A673 (cell line): ENCODE measurements around the gene KRT74. TPM values are rescaled to one million over a fixed set of nuclear protein-coding genes. Genes with fewer than 3 reads are reported as not detected.
A peak's percentile ranks its signal among the peaks of the same experiment; 100 is the strongest.

ENCODE experiments used
- BruUV-seq: library from RNA; stranded (reverse); fragments of 400-500 nt; replicated peaks from 2 replicates; lab custom pipeline; 2021; lab: Mats Ljungman, UMichigan
- CTCF ChIA-PET: fragments of 300-600 bp; sonication (Branson Sonifier 250); formaldehyde crosslinking; loops from one replicate; lab custom pipeline; 2022; ENCODE audit warnings: antibody characterized with exemption; lab: Charles Lee
- POLR2A ChIA-PET: fragments of 300-600 bp; sonication (Branson Sonifier 250); formaldehyde crosslinking; loops from one replicate; lab custom pipeline; 2022; ENCODE audit warnings: antibody characterized with exemption; ENCODE audit not compliant: low non-redundant PET; lab: Charles Lee
- DNase-seq: peaks from one replicate; pipeline ENCODE4 v3.0.0-alpha.2; 2015; ENCODE audit warnings: low spot score
- H3K27ac ChIP-seq: fragments of 200-600 bp; sonication (generic); 2 replicates; pipeline ENCODE4 v1.5.1; 2016; ENCODE audit warnings: mixed run types, low read depth, mild to moderate bottlenecking, mixed read lengths, antibody characterized with exemption, low read length; ENCODE audit not compliant: poor library complexity, severe bottlenecking
- H3K27me3 ChIP-seq: fragments of 200-600 bp; sonication (generic); replicated peaks from 2 replicates; pipeline ENCODE4 v1.6.1; 2017; ENCODE audit warnings: mixed run types, low read depth, mild to moderate bottlenecking, mixed read lengths, antibody characterized with exemption, low read length; ENCODE audit not compliant: insufficient read depth, poor library complexity
- H3K36me3 ChIP-seq: fragments of 200-600 bp; sonication (generic); 2 replicates; pipeline ENCODE4 v1.6.1; 2016; ENCODE audit warnings: mixed run types, mild to moderate bottlenecking, mixed read lengths, antibody characterized with exemption, low read length; ENCODE audit not compliant: insufficient read depth, poor library complexity, severe bottlenecking
- H3K4me1 ChIP-seq: fragments of 200-600 bp; sonication (generic); 2 replicates; pipeline ENCODE4 v1.6.1; 2017; ENCODE audit warnings: mixed run types, mild to moderate bottlenecking, mixed read lengths, antibody characterized with exemption, low read length; ENCODE audit not compliant: insufficient read depth, poor library complexity, severe bottlenecking
- H3K4me3 ChIP-seq: fragments of 200-600 bp; sonication (generic); 2 replicates; pipeline ENCODE4 v1.5.1; 2016; ENCODE audit warnings: low read depth, mixed run types, mild to moderate bottlenecking, mixed read lengths, low read length; ENCODE audit not compliant: poor library complexity, severe bottlenecking
- H3K9me3 ChIP-seq: fragments of 200-600 bp; sonication (generic); 2 replicates; pipeline ENCODE4 v1.6.1; 2016; ENCODE audit warnings: mixed run types, low read depth, mild to moderate bottlenecking, mixed read lengths, antibody characterized with exemption, low read length; ENCODE audit not compliant: poor library complexity, severe bottlenecking
- CTCF ChIP-seq: fragments of 300-800, 200-600 bp; sonication (generic); conservative IDR thresholded peaks from 2 replicates; pipeline ENCODE4 v1.5.1; 2017; ENCODE audit warnings: low read depth, mild to moderate bottlenecking, antibody characterized with exemption, low read length, moderate library complexity, mixed read lengths
- EZH2 ChIP-seq: fragments of 200-600 bp; sonication (generic); IDR thresholded peaks from 2 replicates; pipeline ENCODE4 v1.6.1; 2017; ENCODE audit warnings: borderline replicate concordance, low read depth, mild to moderate bottlenecking, mixed read lengths, antibody characterized with exemption, low read length; ENCODE audit not compliant: poor library complexity, severe bottlenecking
- intact Hi-C: fragments of 100-400 bp; cut with micrococcal nuclease; formaldehyde crosslinking; loops from one replicate; pipeline ENCODE4 v1.10.0; 2022; ENCODE audit not compliant: unreplicated experiment
- total RNA-seq: library from RNA; stranded (reverse); gene quantifications from 2 replicates; pipeline ENCODE4 v1.2.3, GENCODE V29; 2021

Gene KRT74
- total RNA-seq, 1 experiment from 2014 or later, result not detected

- CTCF ChIA-PET, result no interaction called here
- no peaks in the 10 kb centered on the region for H3K36me3 ChIP-seq
- no peaks in the 10 kb centered on the region for H3K9me3 ChIP-seq
- POLR2A ChIA-PET, result no interaction called here
- no TSS peak for BruUV-seq
- no peak overlapping the region for H3K4me3 ChIP-seq
- H3K27me3 ChIP-seq, result no peaks in the 10 kb centered on the region
- no peak overlapping the region for H3K27ac ChIP-seq
- intact Hi-C loops, result no loop called here
- TF ChIP-seq EZH2, result no peak
- TF ChIP-seq CTCF, result no peak
- DNase-seq, result no peak
- H3K4me1 ChIP-seq, result peaks cover 7% of the 10 kb centered on the region
Measured at GRCh38 chr12:52540531-52540930, 33.1 kb downstream of the KRT74 start.

DNA sequence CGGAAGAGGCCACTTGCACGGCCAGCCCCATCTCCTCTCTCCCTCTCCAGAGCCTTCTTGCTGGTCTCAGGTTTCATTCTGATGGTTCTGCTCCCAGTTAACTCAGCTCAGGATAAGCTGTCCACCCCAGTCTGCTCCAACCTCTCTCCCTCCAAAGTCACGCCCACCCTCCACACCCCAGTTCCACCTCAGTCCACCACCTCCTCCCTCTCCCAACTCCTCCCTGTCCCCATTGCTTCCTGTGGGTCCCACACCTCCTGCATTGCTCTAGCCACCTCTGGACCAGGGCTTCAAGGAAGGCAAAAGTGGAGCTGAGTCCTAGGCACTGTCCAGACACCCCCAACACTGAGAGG is 33.8 kb downstream of the KRT74 start:
- no TSS peak for BruUV-seq
- intact Hi-C loops, result no loop called here
- CTCF ChIA-PET, result no interaction called here

GRCh38 chr12:52539083-52539820 is 34.4 kb downstream of the KRT74 start:
- intact Hi-C loops, result no loop called here
- Histone ChIP-seq H3K4me1 (peaks cover 7% of the 10 kb centered on the region), H3K9me3 (no peaks in the 10 kb centered on the region), H3K4me3 (no peak overlapping the region), H3K27me3 (no peaks in the 10 kb centered on the region), H3K27ac (no peak overlapping the region), H3K36me3 (no peaks in the 10 kb centered on the region)
- DNase-seq, result peak; percentile 34
- TF ChIP-seq CTCF (no peak), EZH2 (no peak)
- ChIA-PET POLR2A (no interaction called here), CTCF (no interaction called here)
- BruUV-seq, result no TSS peak

More for the DNA sequence above, 33.8 kb downstream of the KRT74 start:
- H3K9me3 ChIP-seq, result no peaks in the 10 kb centered on the region
- no peak for DNase-seq
- H3K4me3 ChIP-seq, result no peak overlapping the region
- TF ChIP-seq EZH2 (no peak), CTCF (no peak)
- no peak overlapping the region for H3K27ac ChIP-seq
- POLR2A ChIA-PET, result no interaction called here
- no peaks in the 10 kb centered on the region for H3K36me3 ChIP-seq
- no peaks in the 10 kb centered on the region for H3K27me3 ChIP-seq
- H3K4me1 ChIP-seq, result peaks cover 7% of the 10 kb centered on the region
